NCI-H1092 (cell line): ENCODE measurements around the gene SLC34A1.
"Not testable (repeated sequence)": the region's sequence is repeated elsewhere in the genome, so short reads cannot be mapped to it uniquely, and the experiment has no call there.

ENCODE experiments used
- DNase-seq: peaks from one replicate; lab custom pipeline; 2025; lab: John Stamatoyannopoulos, UW

The SLC34A1 gene

GRCh38 chr5:177355868-177356168 is 28.4 kb upstream of the SLC34A1 start:
- DNase-seq: no peak

DNA sequence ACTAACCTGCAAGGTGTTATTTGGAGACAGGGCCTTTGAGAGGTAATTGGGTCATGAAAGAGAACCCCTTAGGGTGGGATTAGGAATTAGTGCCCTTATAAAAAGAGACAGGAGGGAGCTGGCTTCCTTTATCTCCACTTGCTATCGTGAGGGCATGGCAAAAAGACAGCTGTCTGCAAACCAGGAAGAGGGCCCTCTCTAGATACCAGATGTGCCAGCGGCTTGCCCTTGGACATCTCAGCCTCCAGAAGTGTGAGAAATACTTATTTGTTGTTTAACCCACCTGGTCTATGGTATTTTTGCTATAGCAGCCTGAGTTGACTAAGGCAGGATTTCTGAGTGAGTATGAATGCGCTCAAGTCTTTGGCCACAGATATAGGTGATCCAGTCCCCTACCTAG is 27.5 kb upstream of the SLC34A1 start:
- no peak for DNase-seq

- DNase-seq: no peak
Observed at GRCh38 chr5:177357146-177357458, 27.1 kb upstream of the SLC34A1 start.

DNA sequence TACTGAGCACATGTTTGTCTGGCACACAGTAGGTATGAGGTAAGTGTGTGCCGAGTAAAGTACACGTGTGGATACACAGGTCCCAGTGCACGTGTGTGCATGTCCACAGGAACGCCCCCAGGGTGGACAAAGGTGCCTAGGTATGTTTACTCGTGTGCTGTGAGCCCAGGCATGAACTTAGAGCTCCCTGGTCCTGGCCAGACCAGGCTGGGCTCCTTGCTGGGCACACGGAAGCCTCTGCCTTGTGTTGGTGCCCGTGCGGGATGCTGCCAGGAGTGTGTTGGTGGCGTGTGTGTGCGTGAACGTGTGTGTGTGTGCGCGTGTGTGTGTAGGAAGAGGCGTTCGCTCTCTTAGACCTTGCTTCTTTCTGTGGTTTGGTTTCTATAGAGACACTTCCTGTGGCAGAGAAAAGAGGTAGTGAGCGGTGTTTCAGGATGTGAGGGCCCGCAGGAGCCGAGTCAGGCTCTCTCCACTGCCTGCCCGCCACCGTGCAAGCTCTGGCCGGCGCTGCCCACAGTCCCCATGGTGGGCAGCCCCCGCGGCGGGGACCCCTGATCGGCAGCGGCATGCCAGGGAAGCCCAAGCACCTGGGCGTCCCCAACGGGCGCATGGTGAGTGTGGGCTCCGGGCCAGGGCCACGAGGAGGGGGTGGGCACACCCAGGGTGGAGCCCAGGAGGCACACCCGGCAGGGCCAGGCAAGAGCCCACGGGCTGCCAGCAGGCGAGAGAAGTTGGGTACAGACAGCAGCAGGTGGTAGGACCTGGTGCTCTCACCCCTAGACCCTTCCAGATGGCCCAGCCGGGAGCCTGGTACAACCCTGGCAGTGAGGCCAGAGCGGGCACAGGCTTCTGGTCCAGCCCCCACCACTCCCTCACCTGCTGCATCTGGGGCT is 26.5 kb upstream of the SLC34A1 start, which contains the start of gene RGS14:
Gene RGS14 (plus strand): TSS at position 466 of the 893 bp plus-strand sequence. CDS start 101 bp downstream, at position 567.
- DNase-seq: no peak

- DNase-seq: no peak
Observed at GRCh38 chr5:177358370-177358819, 25.8 kb upstream of the SLC34A1 start.

- no peak for DNase-seq
Observed at GRCh38 chr5:177359451-177359851, 24.8 kb upstream of the SLC34A1 start.

- no peak for DNase-seq
Observed at GRCh38 chr5:177359860-177360259, 24.4 kb upstream of the SLC34A1 start.

DNA sequence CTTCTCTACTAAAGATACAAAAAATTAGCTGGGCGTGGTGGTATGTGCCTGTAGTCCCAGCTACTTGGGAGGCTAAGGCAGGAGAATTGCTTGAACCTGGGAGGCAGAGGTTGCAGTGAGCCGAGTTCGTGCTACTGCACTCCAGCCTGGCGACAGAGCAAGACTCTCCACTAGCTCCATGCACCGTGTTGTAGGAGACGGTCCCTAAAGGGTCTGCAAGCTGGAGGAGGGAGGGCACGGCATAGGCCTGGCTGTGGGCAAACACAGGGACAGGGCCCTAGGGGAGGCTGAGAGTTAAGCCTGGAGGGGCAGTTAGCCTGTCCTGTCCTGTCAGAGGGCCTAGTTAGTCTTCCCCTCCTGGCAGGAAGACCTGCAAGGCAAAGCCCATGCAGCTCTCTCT is 23.5 kb upstream of the SLC34A1 start:
- not testable (repeated sequence) for DNase-seq

- no peak for DNase-seq
Observed at GRCh38 chr5:177361418-177362291, 22.6 kb upstream of the SLC34A1 start.

DNA sequence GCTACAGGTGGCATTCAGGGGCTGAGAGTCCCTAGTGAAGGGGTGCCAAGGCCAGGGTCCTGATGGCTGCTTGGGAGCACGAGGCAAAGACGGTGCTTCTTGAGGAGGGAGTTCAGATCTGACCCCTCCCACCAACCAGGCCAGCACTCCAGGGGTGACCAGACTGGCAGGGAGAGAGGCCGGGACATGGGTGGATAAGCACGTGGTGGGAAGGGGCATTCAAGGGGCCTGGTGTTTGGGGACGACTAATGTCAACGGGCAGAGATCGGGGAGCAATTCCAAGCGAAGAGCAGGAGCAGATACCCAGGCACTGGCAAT is 22.0 kb upstream of the SLC34A1 start:
- DNase-seq: no peak

GRCh38 chr5:177362610-177363507 is 21.4 kb upstream of the SLC34A1 start:
- DNase-seq: no peak

DNA sequence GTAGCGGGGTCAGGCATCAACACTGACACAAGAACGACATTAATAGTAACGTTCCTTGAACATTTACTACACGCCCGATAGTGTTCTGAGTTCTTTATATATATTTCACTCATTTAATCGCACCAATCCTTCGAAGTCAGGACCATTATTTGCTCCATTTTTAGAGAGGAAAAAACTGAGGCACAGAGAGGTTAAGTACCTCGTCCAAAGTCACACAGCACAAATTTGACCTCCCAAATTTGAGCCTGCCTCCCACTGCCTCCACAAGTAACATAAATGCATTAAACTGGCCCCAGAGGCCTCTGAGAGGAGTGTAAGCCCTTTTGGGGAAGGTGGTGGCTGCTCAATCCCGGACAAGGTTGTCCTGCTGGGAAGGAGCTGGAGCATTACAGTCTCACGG is 20.7 kb upstream of the SLC34A1 start:
- no peak for DNase-seq

- DNase-seq: no peak
Observed at GRCh38 chr5:177364159-177364962, 19.9 kb upstream of the SLC34A1 start.

DNA sequence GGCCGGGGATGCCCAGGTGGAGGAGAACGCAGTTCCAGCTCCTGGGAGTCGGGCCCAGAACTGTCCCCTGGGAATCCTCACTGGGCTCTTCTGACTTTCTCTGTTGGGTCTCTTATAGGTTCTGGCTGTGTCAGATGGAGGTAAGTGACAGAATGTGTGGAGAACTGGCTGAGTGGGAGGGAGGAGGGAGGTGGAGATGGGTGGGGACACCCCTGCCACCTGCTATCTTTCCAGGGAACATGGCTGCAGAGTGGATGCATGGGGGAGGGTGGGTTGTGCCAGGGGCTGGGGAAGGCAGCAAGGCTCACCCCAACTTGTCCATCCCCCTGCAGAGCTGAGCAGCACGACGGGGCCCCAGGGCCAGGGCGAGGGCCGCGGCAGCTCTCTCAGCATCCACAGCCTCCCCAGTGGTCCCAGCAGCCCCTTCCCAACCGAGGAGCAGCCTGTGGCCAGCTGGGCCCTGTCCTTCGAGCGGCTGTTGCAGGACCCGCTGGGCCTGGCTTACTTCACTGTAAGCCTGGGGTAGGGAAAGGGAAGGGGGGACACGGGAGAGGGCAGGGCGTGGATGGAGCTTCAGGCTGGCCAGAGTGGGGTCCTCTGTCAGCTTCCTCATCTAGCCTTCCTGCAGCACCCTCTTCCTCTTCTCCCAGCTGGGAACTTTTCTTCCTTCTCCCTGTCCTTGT is 18.2 kb upstream of the SLC34A1 start:
- DNase-seq: no peak

DNA sequence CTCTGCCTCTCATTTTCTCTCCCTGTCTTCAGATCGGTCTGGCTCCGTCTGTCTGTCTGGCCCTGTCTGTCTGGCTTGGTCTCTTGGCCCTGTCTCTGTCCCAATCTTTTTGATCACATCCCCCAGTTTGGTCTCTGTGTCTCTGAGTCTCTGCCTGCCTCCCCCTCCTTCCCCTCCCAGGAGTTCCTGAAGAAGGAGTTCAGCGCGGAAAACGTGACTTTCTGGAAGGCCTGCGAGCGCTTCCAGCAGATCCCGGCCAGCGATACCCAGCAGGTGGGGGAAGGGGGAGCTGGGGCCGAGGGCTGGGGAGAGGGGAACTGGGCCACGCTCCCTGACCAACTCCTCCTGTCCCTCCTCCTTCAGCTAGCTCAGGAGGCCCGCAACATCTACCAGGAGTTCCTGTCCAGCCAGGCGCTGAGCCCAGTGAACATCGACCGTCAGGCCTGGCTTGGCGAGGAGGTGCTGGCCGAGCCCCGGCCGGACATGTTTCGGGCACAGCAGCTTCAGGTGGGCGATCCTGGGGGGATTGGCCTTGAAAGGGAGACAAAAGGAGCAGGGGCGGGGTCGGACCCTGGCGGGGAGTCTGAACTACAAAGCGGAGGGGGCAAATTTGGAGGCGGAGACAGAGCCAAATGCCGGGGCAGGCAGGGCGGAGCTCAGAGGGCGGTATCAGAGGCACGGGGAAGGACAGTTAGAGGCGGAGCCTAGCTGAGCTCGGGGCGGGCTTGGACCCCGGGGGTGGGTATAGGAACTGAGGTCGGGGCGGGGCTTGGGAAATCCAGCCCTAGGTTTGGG is 17.5 kb upstream of the SLC34A1 start:
- no peak for DNase-seq

- DNase-seq: no peak
Observed at GRCh38 chr5:177367323-177367848, 16.8 kb upstream of the SLC34A1 start.

- no peak for DNase-seq
Observed at GRCh38 chr5:177367981-177368868, 16.0 kb upstream of the SLC34A1 start.

DNA sequence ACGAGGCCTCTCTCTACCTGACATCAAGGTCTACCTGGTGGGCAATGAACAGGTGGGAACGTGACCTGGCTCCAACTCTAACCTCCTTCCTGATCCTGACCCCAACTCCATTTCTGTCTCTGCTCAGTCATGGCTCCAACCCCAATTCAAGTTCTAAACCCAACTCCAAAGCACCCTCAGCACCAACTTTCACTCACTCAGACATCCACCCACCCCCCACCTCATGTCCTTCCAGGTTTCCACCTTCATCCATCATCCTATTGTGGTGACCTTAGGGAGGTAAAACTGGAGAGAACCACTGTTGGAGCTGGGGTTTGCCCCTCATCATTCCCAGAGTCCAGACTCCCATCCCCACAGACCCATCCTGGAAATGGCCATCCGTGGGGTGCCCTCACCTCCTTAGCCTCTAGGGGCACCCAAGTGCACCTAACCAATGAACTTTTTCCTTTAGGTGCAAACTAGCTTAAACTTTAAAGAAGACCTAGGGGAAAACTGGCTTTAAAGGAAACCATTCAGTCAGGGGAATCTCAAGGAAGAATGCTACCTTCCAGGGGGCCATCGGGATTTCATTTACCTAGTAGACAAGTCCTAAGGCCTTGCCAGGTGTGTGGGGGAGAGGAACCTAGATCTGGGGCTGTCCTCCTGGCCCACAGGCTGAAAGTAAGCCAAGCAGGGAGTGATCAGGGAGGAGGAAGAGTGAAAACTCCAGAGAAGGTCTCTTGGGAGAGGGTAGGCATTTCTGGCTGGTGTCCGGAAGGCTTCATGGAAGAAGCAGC is 15.2 kb upstream of the SLC34A1 start:
- no peak for DNase-seq
